Thoracic aorta (tissue), 2 donors: ENCODE data around the gene PHF14. TPM values are rescaled to one million over a fixed set of nuclear protein-coding genes. Genes with fewer than 3 reads are reported as not detected.

Experiments used
- ATAC-seq: fragments of 150-250 bp; one replicate; pipeline ENCODE4 v1.8.0; 2017; ENCODE audit warnings: low read depth; ENCODE audit not compliant: insufficient number of reproducible peaks, low FRiP score
- DNase-seq: peaks from one replicate; pipeline ENCODE4 v3.0.0-alpha.2; 2020; ENCODE audit warnings: low spot score
- H3K27ac ChIP-seq, 2 donors: fragments of 200-600 bp; sonication (generic); 1 replicate in 1 of 2; 2 replicates in 1 of 2; pipeline ENCODE4 v1.5.1; 2016; ENCODE audit warnings: mild to moderate bottlenecking in 2 of 2, moderate library complexity in 2 of 2
- H3K27me3 ChIP-seq: fragments of 200-600 bp; sonication (generic); replicated peaks from 2 replicates; pipeline ENCODE4 v1.6.0; 2016; ENCODE audit warnings: mild to moderate bottlenecking; ENCODE audit not compliant: insufficient read depth
- H3K36me3 ChIP-seq: fragments of 200-600 bp; sonication (generic); one replicate; pipeline ENCODE4 v1.5.1; 2016
- H3K4me1 ChIP-seq, 2 donors: fragments of 200-600 bp; sonication (generic); 1 replicate in 1 of 2; 2 replicates in 1 of 2; pipeline versions ENCODE4 v1.5.1 to v1.6.0; 2016; ENCODE audit warnings: low read depth in 2 of 2, mild to moderate bottlenecking in 1 of 2; ENCODE audit not compliant: control insufficient read depth in 1 of 2
- H3K4me3 ChIP-seq: fragments of 200-600 bp; sonication (generic); 2 replicates; pipeline ENCODE4 v1.5.1; 2016; ENCODE audit warnings: mild to moderate bottlenecking
- H3K9me3 ChIP-seq: fragments of 200-600 bp; sonication (generic); 2 replicates; pipeline ENCODE4 v1.5.1; 2016
- total RNA-seq, 2 donors: library from RNA; depleted of rRNA; stranded (reverse); fragments of >200 nt; gene quantifications; one replicate each; pipeline versions ENCODE4 v1.1.0 to v1.2.3, GENCODE V29; 2016
- TF ChIP-seq, protein P1 (sequence below): fragments of 200-600 bp; sonication (generic); IDR thresholded peaks from one replicate; pipeline ENCODE4 v1.5.1; 2019; ENCODE audit warnings: antibody characterized with exemption

The PHF14 gene
- total RNA-seq, 2 donors from 2014 or later: 26.5 to 46.1 TPM

DNA sequence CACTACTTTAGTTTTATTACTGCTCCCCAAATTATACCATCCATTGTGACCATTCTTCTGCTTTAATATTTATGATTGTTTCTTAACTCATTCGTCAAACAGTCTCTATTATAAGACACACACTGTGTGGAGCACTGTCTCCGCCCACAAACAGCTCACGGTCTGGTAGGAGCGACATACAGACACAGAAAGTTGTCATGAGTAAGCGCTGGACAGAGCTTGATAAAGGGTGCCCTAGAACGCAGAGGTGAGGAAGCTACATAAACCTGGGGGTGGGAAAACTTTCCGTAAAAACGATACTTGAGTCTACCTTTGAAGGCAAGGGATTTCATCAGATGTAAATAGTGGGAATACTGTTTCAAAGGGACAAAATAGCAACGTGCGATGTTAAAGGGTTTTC, 207.9 kb downstream of the PHF14 start:
- Histone ChIP-seq H3K27me3 (no peaks in the 10 kb centered on the region), H3K4me3 (no peak overlapping the region), H3K36me3 (no peaks in the 10 kb centered on the region), H3K27ac (no peak overlapping the region), H3K9me3 (no peaks in the 10 kb centered on the region), H3K4me1 (no peaks in the 10 kb centered on the region)
- TF ChIP-seq, protein P1, sequence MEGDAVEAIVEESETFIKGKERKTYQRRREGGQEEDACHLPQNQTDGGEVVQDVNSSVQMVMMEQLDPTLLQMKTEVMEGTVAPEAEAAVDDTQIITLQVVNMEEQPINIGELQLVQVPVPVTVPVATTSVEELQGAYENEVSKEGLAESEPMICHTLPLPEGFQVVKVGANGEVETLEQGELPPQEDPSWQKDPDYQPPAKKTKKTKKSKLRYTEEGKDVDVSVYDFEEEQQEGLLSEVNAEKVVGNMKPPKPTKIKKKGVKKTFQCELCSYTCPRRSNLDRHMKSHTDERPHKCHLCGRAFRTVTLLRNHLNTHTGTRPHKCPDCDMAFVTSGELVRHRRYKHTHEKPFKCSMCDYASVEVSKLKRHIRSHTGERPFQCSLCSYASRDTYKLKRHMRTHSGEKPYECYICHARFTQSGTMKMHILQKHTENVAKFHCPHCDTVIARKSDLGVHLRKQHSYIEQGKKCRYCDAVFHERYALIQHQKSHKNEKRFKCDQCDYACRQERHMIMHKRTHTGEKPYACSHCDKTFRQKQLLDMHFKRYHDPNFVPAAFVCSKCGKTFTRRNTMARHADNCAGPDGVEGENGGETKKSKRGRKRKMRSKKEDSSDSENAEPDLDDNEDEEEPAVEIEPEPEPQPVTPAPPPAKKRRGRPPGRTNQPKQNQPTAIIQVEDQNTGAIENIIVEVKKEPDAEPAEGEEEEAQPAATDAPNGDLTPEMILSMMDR: no peak
- no peak for DNase-seq
- ATAC-seq: no peak

DNA sequence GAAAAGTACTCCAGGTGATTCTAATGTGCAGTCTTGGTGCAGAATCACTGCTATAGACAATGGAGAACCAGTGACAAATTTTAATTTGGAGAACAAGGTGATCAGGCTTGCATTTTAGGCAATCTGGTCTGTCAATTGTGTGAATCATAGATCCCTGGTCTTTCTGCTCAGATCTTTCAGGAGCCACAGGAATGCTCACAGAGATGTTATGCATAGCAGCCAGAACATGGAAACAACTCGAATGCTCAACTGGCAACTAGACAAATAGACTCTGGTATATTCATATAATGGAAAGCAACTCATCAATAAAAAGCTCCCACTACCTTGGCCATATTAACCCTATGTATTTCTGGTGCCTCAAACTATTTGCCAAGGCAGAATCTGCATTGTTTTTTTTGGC, 209.1 kb downstream of the PHF14 start:
- H3K4me1 ChIP-seq: no peaks in the 10 kb centered on the region
- ATAC-seq (no peak), DNase-seq (no peak)
- no peaks in the 10 kb centered on the region for H3K27me3 ChIP-seq
- H3K9me3 ChIP-seq: no peaks in the 10 kb centered on the region
- no peaks in the 10 kb centered on the region for H3K36me3 ChIP-seq
- H3K27ac ChIP-seq: no peak overlapping the region
- H3K4me3 ChIP-seq: no peak overlapping the region
- TF ChIP-seq, protein P1: no peak

DNA sequence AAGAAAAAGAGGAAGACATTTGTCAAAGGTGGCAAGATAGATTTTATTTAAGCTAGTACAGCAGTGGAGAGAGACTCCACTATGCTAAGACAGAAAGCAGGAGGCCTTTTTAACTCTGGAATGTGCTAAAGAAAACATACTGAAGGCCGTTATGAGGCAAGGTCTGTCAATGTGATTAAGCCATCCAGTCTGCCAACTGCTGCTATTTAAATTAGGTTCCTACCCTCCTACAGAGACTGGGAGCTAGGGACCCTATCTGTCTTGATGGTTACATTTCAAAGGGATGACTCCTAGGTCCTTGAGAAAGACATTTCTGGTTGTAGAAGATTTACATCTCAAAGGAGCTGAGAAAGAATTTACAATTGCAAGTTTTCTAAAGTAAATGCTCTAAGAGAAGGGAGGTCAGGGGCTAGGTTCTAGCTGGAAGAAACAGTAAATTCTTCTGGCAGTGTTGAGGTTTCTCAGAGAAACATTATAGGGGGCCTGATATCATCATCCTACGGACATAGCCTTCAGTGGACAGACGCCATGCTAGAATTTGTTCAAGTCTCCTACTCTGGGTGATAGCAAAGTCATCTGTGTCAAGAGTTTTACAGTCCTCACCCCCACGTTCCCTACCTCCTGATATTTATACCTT, 211.6 kb downstream of the PHF14 start:
- Histone ChIP-seq H3K27me3 (no peaks in the 10 kb centered on the region), H3K27ac (no peak overlapping the region), H3K4me3 (no peak overlapping the region), H3K36me3 (no peaks in the 10 kb centered on the region), H3K4me1 (no peaks in the 10 kb centered on the region), H3K9me3 (no peaks in the 10 kb centered on the region)
- TF ChIP-seq, protein P1: no peak
- DNase-seq (no peak), ATAC-seq (no peak)

DNA sequence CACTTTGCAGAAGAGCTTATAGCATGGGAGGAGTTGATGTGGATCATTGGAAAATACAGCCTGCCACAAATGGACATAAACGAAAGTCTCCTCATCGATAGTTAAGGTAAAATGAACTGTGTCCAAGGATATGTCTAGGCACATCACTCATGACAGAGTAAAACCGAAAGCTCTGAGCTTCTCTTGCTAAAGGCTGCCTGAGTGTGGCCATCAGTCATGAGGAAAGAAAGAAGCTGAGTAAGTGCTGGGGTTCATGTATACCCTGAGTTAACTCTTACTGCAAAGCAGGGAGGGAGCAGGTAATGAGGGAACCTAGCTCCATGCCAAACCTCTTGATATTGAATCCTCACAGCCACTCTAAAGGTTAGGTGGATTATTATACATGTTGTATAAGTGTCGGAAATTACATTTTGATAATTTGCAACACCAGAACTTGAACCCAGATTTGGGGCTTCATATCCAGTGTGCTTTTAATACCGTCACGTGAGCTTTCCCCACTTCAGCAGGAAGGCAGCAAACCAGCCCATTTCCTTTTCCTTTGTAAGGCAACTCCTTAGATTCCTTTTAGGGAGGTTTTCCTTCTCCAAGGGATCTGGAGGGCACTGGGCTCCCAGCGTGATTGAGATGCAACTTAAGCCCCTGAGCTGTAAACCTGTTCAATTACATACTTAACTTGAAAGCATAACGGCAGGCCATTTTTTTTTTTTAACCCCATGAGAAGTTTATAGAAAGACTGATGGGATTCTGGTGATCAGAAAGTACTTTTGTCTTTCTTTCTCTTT, 215.0 kb downstream of the PHF14 start:
- Histone ChIP-seq H3K36me3 (no peaks in the 10 kb centered on the region), H3K9me3 (no peaks in the 10 kb centered on the region), H3K27me3 (no peaks in the 10 kb centered on the region), H3K27ac (no peak overlapping the region), H3K4me3 (no peak overlapping the region), H3K4me1 (peaks cover 6 to 9% of the 10 kb centered on the region in 2 donors)
- TF ChIP-seq, protein P1: no peak
- no peak for ATAC-seq
- DNase-seq: no peak

DNA sequence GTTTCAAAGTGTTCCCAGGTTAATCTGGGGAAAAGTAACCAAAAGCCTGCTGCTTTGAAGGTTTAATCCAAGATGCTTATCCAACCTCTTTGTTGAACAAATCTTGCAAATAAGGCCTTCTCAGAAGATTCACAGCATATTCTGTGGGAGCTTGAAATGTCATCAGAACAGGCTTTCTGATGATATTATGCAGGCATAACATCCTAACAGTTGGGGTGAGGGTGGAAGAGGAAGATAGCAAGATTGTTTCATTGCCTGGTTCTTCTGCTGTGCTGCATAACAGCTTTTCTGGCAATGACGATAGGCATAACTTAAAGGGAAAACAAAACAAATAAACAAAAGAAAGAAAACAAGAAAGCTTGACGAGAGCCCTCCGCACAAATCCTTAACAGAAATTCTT, 217.4 kb downstream of the PHF14 start:
- no peak for ATAC-seq
- no peak overlapping the region for H3K27ac ChIP-seq
- H3K4me1 ChIP-seq: peaks cover 8 to 23% of the 10 kb centered on the region in 2 donors
- H3K36me3 ChIP-seq: no peaks in the 10 kb centered on the region
- H3K9me3 ChIP-seq: no peaks in the 10 kb centered on the region
- H3K27me3 ChIP-seq: no peaks in the 10 kb centered on the region
- H3K4me3 ChIP-seq: no peak overlapping the region
- no peak for DNase-seq
- TF ChIP-seq, protein P1: no peak
